NK-92 (cell line): ENCODE measurements around the gene FMNL2.
"Not testable (repeated sequence)": the region's sequence is repeated elsewhere in the genome, so short reads cannot be mapped to it uniquely, and the experiment has no call there.

Experiments
- DNase-seq: peaks from one replicate; lab custom pipeline; 2025; ENCODE audit not compliant: unreplicated experiment; lab: John Stamatoyannopoulos, UW

The FMNL2 gene

DNA sequence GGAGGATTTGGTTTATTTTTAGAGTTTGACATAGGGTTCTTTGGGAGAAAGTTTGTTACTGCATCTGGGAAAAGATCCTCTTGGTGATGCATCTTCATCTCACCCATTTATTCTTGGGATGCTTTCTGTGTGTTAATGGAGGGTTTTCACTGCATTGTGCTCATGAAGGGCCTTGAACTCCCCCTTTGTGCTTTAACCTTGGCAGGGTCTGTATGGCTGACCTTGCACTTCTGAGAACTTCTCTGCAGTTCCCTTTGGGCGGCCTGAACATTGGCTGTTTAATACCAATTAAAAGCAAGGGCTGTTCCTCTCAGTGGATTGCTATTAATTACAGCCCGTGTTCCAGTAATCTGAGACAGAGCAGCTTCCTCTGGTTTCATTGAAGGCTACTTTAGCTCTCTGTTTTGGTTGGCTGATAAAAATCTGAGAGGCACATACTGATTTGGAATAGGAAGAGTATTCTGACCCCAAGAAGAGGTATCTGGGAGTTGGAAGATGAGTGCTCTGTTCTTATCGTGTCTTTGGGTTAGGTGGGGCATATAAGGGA lies 37.5 kb downstream of the FMNL2 start:
- DNase-seq = no peak

DNA sequence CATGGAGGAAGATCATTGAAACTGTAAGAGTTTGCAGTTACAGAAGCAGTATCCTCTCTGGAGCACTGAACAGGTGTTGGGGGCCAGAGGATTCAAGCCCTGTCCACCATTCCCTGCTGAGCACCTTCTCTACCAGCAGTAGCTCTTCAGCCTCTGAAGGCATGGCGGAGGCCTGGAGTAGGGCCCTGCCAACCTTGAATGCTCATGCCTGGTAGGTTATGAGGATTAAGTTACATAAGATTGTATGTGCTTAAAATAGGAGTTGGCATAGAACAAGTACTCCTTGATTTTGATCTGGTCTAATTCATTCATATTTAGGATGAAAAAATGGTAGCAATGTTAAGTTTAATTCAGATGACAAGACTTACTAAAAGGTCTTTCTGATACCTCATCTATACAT lies 40.2 kb downstream of the FMNL2 start:
- no peak for DNase-seq

DNA sequence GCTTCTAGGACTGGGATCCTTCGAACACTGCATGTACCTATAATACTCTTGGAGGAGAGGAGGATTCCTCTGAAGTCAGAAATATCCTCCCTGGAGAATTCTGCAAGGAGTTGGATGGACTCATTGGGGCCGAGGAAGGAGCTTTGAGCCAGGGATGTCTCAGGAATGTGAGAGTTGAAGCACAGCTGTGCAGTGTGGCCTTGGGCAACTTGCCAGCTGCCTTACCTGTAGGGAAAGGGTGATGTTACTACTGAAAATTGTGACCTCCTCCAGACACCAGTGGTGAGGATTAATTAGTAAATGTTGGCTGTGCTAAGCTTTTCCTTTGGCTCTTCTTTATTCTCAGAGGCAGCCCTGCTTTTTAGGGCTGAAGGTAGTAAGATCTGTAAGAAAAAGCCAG lies 41.4 kb downstream of the FMNL2 start:
- no peak for DNase-seq

DNA sequence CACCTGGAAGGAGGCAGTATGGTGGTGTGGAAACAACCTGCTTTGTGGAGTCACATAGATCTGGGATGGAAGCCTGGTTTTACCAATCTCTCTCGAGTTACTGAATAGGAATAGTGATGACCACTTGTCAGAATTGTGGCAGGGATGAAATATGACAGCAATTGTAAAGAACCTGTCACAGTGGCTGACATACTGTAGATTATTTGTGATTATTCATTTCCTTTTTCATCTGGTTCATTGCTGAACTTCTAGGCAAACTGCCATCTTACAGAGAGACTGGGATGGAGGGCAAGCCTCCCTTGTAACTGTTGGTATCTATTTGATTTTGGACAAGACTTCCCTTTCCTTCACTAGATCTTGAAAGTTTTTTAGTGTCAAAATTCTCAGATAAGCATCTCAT lies 42.0 kb downstream of the FMNL2 start:
- no peak for DNase-seq

DNA sequence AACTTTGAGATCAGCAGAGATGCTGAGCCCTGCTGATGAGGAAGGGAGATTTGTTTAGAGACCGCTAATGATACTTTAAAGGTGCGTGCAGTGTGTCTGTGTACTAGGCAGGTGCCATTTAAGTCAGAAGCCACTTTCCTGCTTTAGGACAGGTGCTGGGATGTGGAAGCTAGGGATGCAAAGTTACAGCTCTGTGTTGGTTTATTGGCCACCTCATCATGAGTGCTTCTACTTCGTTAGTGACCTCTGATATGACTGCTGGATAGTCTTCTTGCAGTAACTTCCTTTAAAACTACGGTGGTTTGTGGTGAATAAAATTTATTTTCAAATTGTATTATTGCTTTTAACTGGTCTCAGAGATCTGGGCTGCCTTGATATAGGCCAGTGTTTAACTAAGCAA lies 44.1 kb downstream of the FMNL2 start:
- DNase-seq = no peak

DNA sequence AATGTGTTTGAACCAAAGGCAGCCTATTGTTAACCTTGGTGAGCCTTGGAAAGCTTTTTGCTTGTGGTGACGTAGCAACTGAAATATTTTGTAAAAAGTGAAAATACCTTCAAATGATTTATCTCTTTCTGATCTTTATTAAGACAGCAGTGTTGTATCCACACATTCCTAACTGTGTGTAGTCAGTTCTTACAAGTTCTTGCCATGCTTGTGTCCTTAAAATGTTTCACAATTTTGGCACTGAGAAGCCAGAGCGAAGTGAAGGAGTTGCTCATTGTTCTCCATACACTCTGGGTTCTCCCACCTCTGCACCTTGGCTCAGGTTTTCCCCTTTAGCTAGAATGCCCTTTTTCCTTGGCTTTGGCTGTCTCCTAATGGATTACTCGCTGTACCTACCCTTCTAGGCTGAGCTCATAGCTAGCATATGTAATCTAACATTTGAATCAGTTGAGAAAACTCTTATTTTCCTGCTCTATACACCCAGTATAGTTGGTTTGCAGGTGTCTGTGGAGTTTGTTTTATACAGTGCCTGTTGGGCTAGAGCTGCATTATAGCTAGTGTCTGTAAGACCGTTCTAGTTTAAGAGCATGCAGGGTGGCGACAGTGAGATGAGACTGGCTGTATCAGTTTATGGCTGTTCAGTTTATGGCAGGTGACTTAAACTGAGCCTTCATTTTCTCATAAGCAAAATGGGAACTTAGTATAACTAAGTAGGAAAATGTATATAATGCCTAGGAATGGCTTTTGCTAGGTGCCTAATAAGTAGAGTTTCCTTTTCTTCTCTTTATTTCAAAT lies 45.5 kb downstream of the FMNL2 start:
- DNase-seq = no peak

DNA sequence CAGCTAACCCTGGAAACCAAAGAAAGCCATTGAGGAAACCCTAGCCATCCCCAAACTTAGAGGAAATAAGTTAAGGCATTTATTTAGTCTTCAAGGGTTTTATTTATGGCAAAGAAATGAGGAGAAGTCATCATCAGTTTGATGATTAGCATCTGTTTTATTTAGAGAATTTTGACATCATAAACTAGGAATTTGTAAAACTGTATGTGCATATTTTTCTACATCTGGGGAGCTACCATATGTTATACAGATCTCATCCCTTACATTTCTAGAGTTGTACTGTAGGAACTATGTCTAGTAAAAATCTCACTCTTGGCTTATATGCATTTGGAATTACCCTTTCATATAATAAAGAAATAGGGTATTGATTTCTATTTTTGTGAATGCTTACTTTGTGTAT lies 48.7 kb downstream of the FMNL2 start:
- no peak for DNase-seq

DNA sequence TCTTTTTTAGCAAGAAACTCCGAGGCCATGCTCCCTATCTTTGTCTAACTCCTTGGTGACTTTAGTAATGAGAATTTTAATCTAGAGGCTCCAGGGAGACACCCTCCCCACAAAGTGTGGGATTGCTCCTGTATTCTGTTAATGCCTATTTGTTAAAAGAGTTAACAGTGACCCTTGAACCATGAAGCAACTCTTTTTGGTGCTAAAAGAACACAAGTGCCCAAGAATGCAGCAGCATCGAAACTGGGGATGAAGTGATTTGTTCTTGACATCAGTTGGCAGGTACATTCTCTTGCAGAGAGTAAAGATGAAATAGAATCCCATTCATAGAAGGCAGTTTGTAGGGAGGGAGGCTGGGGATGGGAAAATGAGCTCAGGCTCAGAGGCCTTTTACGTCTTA lies 50.0 kb downstream of the FMNL2 start:
- no peak for DNase-seq

DNA sequence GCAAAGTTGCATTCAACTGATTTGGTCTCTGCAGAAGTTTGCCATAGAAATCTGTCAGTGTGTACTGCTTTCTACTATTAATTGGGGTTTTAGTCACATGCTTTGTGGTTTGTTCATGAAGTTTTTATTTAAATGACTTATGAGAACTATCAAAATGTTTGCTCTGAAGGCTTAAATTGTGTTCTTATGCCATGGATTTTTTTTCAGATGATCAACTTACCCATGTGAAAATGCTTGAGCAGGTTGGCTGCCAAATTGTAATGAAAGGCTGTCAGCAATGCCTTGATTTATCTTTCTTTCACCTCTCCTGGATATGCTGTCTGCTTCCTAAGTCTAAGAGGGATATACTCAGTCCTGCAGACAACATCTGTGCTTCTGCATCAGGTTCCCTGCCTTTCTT lies 50.7 kb downstream of the FMNL2 start:
- no peak for DNase-seq

DNA sequence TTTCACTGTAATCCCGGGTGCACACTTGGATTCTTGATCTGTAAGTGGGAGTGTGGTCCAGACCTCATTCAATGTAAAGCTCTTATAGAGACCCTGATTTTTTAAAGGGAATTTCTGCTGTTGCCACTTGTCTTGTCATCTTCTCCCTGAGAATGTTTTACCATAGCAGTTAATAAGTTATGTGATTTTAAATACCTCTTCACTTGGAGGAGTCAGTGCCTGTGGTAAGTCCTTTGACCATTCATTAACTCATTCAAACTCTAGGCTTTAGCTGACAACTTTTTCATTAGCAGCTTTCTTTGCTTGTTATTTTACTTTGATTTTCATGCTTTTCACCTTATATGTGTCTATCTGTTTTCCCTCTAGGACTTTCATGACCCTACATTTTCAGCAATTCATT lies 51.3 kb downstream of the FMNL2 start:
- no peak for DNase-seq

DNA sequence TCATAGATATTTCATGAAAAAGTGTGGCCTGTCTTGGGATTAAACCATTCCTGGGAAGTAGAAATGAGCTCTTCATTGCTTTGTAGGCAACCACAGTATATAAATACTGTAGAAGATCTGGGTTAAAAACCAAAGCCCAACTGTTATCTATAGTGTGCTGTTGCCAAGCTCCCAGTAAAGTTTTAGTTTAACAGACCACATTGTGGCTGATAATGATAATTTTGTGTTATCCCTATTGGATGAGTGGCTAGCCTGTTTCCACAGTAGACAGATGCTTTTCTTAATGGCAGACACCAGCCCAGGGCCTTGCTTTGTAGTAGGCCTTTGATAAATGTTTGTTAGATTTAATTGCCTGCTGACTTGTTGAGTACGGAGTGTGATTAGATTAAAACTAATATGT lies 52.1 kb downstream of the FMNL2 start:
- DNase-seq = no peak

DNA sequence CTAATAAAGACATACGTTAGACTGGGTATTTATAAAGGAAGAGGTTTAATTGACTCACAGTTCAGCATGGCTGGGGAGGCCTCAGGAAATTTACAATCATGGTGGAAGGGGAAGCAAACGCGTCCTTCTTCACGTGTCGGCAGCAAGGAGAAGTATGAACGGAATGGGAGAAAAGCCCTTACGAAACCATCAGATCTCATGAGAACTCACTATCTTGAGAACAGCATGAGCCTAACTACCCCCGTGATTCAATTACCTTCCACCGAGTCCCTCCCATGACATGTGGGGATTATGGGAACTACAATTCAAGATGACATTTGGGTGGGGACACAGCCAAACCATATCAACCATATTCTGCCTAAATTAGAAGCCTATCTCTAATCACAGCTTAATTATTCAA lies 53.3 kb downstream of the FMNL2 start:
- DNase-seq = not testable (repeated sequence)

DNA sequence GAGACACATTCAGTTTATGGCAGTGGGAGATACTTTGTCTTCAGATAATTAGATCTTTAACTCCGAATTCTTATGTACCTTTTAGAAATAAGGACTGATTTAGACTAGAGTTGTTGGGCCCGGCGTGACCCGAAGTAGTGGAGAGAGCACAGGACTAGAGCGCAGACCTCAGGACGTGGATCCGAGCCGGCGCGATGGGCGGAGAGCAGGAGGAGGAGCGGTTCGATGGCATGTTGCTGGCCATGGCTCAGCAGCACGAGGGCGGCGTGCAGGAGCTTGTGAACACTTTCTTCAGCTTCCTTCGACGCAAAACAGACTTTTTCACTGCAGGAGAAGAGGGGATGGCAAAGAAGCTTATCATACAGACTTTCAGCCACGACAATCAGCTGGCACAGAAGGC lies 54.5 kb downstream of the FMNL2 start:
- no peak for DNase-seq

DNA sequence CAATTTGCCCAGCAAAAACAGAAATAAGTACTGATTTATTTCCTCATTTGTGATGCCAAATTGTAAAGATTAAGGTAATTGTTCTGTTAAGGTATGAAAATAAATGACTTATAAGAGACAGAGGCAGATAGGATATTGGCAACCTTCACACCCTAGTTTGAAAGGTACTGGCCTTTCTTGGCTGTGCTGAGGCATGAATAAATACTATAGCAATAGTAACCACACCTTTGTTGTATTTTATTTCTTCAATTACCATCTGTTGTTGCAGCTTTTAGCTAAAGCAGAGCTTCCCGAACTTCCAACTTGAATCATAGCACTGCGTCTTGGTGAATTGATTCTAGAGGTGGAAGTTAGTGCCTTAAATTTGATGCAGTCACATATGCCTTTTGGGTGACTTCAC lies 55.9 kb downstream of the FMNL2 start:
- DNase-seq = no peak

DNA sequence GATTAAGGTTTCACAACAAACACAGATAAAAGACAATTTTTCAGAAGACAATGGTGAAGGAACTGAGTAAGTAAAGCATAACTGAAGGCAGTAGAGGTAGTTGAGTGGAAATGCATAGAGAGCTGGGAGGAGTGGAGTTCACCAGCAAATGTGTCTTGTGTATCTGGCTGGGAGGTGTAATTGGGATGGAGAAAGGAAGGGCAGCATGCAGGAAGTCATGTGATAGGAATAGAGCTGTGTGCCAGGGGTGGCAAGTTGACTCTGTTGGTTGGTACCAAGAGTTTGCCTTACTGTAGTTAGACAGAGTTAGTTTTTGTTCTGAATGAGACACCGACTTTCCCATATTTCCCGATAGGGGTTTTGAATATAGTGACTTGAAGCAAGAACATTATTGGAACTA lies 56.3 kb downstream of the FMNL2 start:
- no peak for DNase-seq

DNA sequence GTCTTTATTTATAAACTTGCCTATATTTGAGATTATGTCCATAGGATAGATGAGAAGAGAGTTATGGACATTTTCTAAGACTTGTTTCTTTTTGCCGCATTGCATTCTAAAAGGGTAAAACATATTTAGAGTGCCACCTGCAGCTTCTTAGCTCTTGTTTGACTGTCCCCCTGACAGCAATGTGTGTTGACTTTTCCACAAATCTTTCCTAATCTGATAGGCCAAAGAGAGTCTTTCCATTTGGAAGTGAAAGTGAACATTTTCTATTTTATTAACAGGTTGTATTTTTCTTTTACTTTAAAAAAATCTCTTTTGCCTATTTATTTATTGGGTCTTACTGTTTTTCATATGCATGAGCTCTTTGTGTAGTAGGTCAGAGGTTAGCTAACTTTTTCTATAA lies 58.4 kb downstream of the FMNL2 start:
- no peak for DNase-seq

DNA sequence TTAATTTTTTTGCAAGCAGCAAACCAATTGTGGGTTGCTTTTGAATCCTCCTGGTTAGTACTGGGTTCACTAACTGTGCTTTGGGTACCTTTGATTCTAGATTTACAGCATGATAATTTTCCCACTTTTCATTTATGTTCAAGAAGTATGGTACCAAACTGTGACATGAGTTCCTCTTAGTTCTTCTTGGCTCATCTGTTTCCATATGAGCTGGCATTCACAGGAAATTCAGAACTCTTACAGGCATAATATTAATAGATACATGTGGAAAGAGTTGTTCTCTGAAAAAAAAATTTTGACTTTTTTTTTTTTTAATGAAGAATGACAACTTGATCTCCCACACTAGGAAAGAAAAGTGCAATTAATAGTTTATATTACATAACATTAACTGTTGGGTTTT lies 59.4 kb downstream of the FMNL2 start:
- no peak for DNase-seq

DNA sequence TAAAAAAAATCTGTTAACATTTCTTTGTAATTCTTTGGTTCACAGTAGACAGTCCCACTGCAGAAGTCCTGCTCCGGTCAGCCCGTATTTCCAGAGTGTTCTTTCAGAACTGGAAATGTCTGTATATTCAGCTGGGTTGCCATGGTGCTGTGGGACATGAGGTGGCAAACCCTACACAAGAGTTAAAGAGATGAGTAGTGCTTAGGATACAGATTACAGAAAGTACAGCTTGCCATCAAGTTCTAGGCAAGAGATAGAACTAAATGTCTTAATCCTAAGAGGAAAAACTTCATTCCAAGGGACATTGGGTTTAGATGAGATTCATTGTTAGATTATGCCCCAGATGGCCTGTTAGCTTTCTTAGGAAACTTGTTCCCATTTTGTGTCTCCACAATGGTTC lies 60.1 kb downstream of the FMNL2 start:
- no peak for DNase-seq

DNA sequence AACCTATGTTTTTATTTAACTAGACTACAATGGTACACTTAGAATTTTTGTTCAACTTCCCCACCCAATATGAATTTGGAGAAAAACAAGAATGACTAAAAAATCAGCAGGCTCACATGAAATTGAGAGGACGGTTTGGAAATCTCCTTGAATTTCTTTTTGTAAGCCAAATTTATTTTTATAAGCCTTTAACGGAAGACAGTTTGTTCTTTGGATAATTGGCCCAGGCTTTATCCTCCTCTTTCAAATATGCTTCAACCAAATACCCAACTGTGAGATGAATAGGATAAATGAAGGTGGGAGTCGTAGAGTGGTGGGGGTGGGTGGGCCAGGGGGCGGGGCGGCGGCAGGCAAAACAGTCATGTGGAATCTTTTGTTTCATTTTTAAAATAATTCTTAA lies 60.6 kb downstream of the FMNL2 start:
- DNase-seq = no peak

DNA sequence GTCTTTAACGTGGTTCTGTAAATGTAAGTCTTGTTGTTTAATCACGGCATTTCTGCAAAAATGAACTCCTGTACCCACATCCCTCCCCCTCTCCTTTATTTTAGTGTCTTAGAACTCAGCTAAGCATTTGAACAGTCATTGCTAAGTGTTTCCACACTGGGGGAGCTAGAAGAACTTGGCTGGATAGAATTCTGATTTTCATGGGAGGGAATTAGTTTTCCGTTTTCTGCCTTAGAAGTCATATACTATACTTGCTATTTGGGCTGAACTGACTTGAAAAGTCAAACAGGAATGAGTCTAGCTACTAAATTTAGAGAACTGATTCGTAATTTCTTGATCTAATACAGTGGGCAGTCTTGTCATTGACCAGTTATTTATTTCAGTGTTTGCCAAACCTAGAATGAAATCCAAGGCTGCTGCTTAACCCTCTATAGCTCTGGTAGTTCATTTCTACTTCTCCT lies 61.1 kb downstream of the FMNL2 start:
- DNase-seq = no peak

DNA sequence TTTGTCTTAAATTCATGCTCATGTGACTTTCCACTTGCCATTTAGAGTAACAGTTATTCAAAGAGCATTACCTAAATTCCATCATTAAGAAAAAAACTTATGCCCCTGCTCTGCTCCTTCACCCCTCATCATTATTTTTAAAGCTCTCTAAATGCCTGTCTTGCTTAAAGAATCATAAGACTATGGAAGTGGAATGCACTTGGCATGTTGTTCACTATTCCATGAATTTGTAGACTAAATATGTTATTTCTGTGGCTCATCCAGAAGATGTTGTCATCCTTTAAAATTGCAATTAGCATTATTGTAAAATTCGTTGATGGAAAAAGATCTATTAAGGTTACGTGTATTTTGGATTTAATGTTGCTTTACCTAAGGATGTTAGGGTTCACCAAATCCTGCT lies 61.8 kb downstream of the FMNL2 start:
- DNase-seq = no peak

DNA sequence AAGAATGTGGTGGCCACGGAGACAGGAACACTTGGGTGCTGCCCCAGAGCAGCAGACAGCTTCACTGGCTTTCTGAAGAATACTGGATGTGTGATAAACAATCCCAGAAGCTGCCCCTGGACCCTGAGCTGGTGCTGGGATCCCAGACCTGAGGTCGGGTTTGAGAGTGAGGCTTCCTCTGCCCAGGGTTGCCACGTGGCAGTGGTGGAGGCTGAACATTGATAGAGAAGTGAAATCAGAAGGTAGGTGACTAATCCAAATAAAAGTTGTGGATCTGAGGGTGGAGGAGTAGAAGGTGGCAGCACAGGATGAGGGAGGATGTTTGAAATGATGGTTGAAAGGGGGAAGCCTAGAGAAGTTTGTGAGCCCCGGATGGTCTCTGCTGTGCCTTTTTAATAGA lies 64.0 kb downstream of the FMNL2 start:
- DNase-seq = no peak

DNA sequence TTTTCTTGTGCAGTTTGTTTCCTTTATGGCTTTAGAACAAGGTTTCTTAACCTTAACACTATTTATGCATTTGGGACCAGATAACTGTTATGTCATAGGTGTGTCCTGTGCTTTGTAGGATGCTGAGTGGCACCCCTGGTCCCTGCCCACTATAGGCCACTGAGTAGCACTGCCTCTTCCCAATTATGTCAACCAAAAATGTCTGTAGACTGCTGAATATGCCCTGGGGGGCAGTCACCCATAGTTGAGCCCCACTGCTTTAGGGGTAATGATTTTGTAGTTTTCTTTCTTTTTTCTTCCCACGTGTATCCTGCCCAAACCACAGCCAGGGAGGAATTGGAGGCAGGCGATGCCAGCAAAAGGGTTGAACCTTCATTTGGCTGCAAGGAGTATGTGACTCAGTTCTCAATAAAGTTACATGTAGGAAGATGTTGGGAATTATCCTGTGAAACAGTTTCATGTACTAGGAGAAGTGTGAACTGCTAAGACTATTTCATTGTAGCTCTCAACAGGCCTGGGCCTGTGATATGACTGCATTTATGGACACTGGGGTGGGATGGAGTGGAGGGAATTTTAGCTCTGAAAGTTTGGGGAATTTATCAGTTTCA lies 65.7 kb downstream of the FMNL2 start:
- no peak for DNase-seq
